PC-9 (cell line): Measurements from ENCODE around the gene HES5. TPM values are rescaled to one million over a fixed set of nuclear protein-coding genes. Genes with fewer than 3 reads are reported as not detected.

Source experiments
- BruUV-seq: library from RNA; stranded (reverse); fragments of 400-500 nt; replicated peaks from 2 replicates; lab custom pipeline; 2021; lab: Mats Ljungman, UMichigan
- CTCF ChIA-PET: fragments of 300-600 bp; sonication (Branson Sonifier 250); formaldehyde crosslinking; loops from one replicate; lab custom pipeline; 2022; ENCODE audit warnings: antibody characterized with exemption; lab: Charles Lee
- POLR2A ChIA-PET: fragments of 300-600 bp; sonication (Branson Sonifier 250); formaldehyde crosslinking; loops from one replicate; lab custom pipeline; 2022; ENCODE audit warnings: antibody characterized with exemption; ENCODE audit not compliant: unreplicated experiment; lab: Charles Lee
- DNase-seq, 2 experiments: peaks; one replicate each; pipeline versions ENCODE4 v3.0.0 to v3.0.0-alpha.2; 2015 to 2022; ENCODE audit warnings: mixed read lengths in 1 of 2
- H2AFZ ChIP-seq: fragments of 200-600 bp; sonication (generic); 2 replicates; pipeline ENCODE4 v1.8.1; 2017; ENCODE audit warnings: antibody characterized with exemption
- H3F3A ChIP-seq: fragments of 200-600 bp; sonication (generic); 2 replicates; pipeline ENCODE4 v1.8.1; 2017; ENCODE audit warnings: antibody characterized with exemption, mild to moderate bottlenecking, low read depth; ENCODE audit not compliant: insufficient read depth
- H3K27ac ChIP-seq: fragments of 200-600 bp; sonication (generic); 2 replicates; pipeline ENCODE4 v1.6.1; 2016; ENCODE audit warnings: mixed run types
- H3K27me3 ChIP-seq: fragments of 200-600 bp; sonication (generic); 2 replicates; pipeline ENCODE4 v1.6.1; 2016; ENCODE audit warnings: low read depth, mixed run types; ENCODE audit not compliant: insufficient read depth
- H3K36me3 ChIP-seq: fragments of 200-600 bp; sonication (generic); 2 replicates; pipeline ENCODE4 v1.6.1; 2016; ENCODE audit warnings: low read depth, mixed run types
- H3K4me1 ChIP-seq: fragments of 200-600 bp; sonication (generic); replicated peaks from 2 replicates; pipeline ENCODE4 v1.6.1; 2016; ENCODE audit warnings: mixed run types; ENCODE audit not compliant: insufficient read depth
- H3K4me2 ChIP-seq: fragments of 200-600 bp; sonication (generic); 2 replicates; pipeline ENCODE4 v1.6.1; 2017; ENCODE audit warnings: mixed run types
- H3K4me3 ChIP-seq: fragments of 200-600 bp; sonication (generic); 2 replicates; pipeline ENCODE4 v1.6.1; 2016; ENCODE audit warnings: mixed run types
- H3K79me2 ChIP-seq: fragments of 200-600 bp; sonication (generic); 2 replicates; pipeline ENCODE4 v1.6.1; 2017; ENCODE audit warnings: low read depth, mixed run types
- H3K9me2 ChIP-seq: fragments of 200-600 bp; sonication (generic); 2 replicates; pipeline ENCODE4 v1.8.1; 2017; ENCODE audit warnings: mild to moderate bottlenecking; ENCODE audit not compliant: insufficient read depth
- H3K9me3 ChIP-seq: fragments of 200-600 bp; sonication (generic); 2 replicates; pipeline ENCODE4 v1.8.1; 2016; ENCODE audit warnings: low read depth; ENCODE audit not compliant: insufficient read depth
- H4K20me1 ChIP-seq: fragments of 200-600 bp; sonication (generic); 2 replicates; pipeline ENCODE4 v1.8.1; 2017; ENCODE audit not compliant: insufficient read depth
- EZH2 ChIP-seq: fragments of 200-600 bp; sonication (generic); IDR thresholded peaks from 2 replicates; pipeline ENCODE4 v1.8.0; 2017; ENCODE audit warnings: antibody characterized with exemption, low read depth
- intact Hi-C: fragments of 100-400 bp; cut with micrococcal nuclease; formaldehyde crosslinking; loops from one replicate; pipeline ENCODE4 v1.10.0; 2022; ENCODE audit not compliant: unreplicated experiment
- total RNA-seq: library from RNA; stranded (reverse); gene quantifications from 2 replicates; pipeline ENCODE4 v1.2.3, GENCODE V29; 2021
- TF ChIP-seq, protein P1 (sequence below): fragments of 200-600 bp; sonication (generic); conservative IDR thresholded peaks from 2 replicates; pipeline ENCODE4 v1.6.1; 2017; ENCODE audit warnings: mixed run types, antibody characterized with exemption, mild to moderate bottlenecking, moderate library complexity

Gene HES5
- total RNA-seq, 1 experiment from 2014 or later: not detected

DNA sequence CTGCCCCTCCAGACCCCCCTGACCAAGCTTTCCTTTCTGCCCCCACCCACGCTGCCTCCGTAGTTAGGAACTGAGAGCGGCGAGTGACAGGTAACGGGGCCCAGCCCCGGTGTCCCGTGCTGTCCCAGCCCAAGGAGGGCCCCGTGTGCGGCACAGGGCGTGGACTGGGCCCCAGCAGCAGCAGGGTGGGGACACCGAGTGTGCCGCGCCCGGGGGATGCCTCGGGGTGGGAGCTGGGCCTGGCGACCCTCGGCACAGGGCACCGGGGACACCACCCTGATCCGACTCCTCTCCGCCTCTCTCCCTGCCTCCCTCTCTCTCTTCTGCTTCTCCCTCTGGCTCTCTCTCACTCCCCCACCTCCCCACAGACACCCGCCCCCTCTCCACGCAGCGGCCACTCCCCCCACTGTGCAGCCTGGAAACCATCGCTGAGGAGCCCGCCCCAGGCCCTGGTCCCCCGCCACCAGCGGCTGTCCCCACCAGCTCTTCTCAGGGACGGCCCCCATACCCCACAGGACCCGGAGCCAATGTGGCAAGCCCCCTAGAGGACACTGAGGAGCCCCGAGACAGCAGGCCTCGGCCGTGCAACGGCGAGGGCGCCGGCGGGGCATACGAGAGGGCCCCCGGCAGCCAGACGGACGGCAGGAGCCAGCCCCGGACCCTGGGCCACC is 26.4 kb downstream of the HES5 start:
- DNase-seq: no peak
- POLR2A ChIA-PET: no interaction called here
- no TSS peak for BruUV-seq

DNA sequence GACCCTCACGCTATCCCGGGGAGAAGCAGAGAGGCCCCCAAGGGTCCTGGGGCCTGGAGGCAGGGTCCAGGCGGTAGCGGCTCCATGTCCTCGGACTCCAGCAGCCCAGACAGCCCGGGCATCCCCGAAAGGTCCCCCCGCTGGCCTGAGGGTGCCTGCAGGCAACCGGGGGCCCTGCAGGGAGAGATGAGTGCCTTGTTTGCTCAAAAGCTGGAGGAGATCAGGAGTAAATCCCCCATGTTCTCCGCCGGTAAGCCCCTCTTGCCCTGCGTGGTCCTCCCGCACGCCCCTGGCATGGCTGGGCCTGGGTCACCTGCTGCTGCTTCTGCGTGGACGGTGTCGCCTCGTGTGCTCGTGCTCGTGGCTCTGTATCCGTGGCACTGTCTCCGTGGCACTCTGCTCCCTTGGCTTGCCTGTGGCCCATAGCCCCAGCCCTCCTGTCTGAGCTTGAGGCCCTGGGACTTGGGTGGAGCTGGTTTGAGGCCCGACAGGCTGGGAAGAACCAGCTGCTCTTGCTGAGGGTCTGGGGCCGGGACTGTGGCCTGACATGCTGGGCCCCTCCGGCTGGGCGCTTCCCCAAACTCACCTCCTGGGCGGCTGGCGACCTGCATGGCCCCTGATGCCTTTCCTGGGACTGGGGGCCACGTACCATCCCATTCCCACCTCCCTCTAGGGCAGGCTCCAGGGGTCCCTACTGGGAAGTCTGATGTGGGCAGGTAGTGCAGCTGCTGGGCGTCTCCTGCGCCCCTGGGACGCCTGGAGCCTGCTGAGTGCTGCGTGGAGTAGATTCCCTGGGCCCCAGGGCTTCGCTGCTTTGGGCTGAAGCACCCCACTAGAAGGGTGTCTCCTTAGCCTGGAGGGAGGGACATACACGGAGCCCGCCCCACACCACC is 27.2 kb downstream of the HES5 start:
- ChIA-PET POLR2A (no interaction called here), CTCF (no interaction called here)
- Histone ChIP-seq H3K79me2 (no peaks in the 10 kb centered on the region), H3K4me2 (no peak overlapping the region), H3K9me3 (no peaks in the 10 kb centered on the region), H3K9me2 (no peaks in the 10 kb centered on the region), H3K27ac (no peak overlapping the region), H3K4me3 (no peak overlapping the region), H4K20me1 (peaks cover 4% of the 10 kb centered on the region; the same call in 1 of the 2 replicates), H2AFZ (no peak overlapping the region), H3K36me3 (no peaks in the 10 kb centered on the region), H3K4me1 (peaks cover 9% of the 10 kb centered on the region; the same call in 1 of the 2 replicates), H3K27me3 (no peaks in the 10 kb centered on the region), H3F3A (no peaks in the 10 kb centered on the region)
- TF ChIP-seq, protein P1, sequence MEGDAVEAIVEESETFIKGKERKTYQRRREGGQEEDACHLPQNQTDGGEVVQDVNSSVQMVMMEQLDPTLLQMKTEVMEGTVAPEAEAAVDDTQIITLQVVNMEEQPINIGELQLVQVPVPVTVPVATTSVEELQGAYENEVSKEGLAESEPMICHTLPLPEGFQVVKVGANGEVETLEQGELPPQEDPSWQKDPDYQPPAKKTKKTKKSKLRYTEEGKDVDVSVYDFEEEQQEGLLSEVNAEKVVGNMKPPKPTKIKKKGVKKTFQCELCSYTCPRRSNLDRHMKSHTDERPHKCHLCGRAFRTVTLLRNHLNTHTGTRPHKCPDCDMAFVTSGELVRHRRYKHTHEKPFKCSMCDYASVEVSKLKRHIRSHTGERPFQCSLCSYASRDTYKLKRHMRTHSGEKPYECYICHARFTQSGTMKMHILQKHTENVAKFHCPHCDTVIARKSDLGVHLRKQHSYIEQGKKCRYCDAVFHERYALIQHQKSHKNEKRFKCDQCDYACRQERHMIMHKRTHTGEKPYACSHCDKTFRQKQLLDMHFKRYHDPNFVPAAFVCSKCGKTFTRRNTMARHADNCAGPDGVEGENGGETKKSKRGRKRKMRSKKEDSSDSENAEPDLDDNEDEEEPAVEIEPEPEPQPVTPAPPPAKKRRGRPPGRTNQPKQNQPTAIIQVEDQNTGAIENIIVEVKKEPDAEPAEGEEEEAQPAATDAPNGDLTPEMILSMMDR: no peak
- no peak for TF ChIP-seq EZH2
- DNase-seq: no peak
- BruUV-seq: no TSS peak
- intact Hi-C loops: no loop called here

More for the DNA sequence above, 26.4 kb downstream of the HES5 start:
- H3K4me3 ChIP-seq: no peak overlapping the region
- H3K4me2 ChIP-seq: no peak overlapping the region
- no peaks in the 10 kb centered on the region for H3K36me3 ChIP-seq
- H3K9me2 ChIP-seq: no peaks in the 10 kb centered on the region
- H3K27me3 ChIP-seq: no peaks in the 10 kb centered on the region
- CTCF ChIA-PET: no interaction called here
- intact Hi-C loops: no loop called here
- H3K79me2 ChIP-seq: no peaks in the 10 kb centered on the region
- H3F3A ChIP-seq: no peaks in the 10 kb centered on the region
- H3K27ac ChIP-seq: no peak overlapping the region
- peaks cover 9% of the 10 kb centered on the region; the same call in 1 of the 2 replicates for H3K4me1 ChIP-seq
- peaks cover 5% of the 10 kb centered on the region; the same call in 1 of the 2 replicates for H4K20me1 ChIP-seq
- TF ChIP-seq, protein P1: no peak
- TF ChIP-seq EZH2: no peak
- H3K9me3 ChIP-seq: no peaks in the 10 kb centered on the region
- H2AFZ ChIP-seq: no peak overlapping the region

DNA sequence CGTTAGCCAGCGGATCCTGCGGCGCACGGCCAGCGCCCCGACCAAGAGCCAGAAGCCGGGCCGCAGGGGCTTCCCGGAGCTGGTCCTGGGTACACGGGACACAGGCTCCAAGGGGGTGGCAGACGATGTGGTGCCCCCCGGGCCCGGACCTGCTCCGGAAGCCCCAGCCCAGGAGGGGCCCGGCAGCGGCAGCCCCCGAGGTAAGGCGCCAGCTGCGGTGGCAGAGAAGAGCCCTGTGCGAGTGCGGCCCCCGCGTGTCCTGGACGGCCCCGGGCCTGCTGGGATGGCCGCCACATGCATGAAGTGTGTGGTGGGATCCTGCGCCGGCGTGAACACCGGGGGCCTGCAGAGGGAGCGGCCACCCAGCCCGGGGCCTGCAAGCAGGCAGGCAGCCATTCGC is 27.9 kb downstream of the HES5 start:
- ChIA-PET CTCF (no interaction called here), POLR2A (no interaction called here)
- no peak overlapping the region for H2AFZ ChIP-seq
- TF ChIP-seq, protein P1: no peak
- no peak for TF ChIP-seq EZH2
- H3K4me1 ChIP-seq: peaks cover 9% of the 10 kb centered on the region; the same call in 1 of the 2 replicates
- H3F3A ChIP-seq: no peaks in the 10 kb centered on the region
- H3K27me3 ChIP-seq: no peaks in the 10 kb centered on the region
- no peaks in the 10 kb centered on the region for H4K20me1 ChIP-seq
- H3K27ac ChIP-seq: no peak overlapping the region
- intact Hi-C loops: no loop called here
- H3K4me2 ChIP-seq: no peak overlapping the region
- H3K36me3 ChIP-seq: no peaks in the 10 kb centered on the region
- no peaks in the 10 kb centered on the region for H3K79me2 ChIP-seq
- no peaks in the 10 kb centered on the region for H3K9me2 ChIP-seq
- H3K4me3 ChIP-seq: no peak overlapping the region
- BruUV-seq: no TSS peak
- DNase-seq: no peak
- H3K9me3 ChIP-seq: no peaks in the 10 kb centered on the region
